ENCODE measurements around the gene INSC. TPM values are rescaled to one million over a fixed set of nuclear protein-coding genes. Genes with fewer than 3 reads are reported as not detected.

The INSC gene
- total and polyA plus RNA-seq, 4 experiments from 2014 or later, result 0.35 TPM; not detected in 3

GRCh38 chr11:15170698-15171097 is 56.0 kb downstream of the INSC start:
- H3K36me3 Mint-ChIP-seq, result no peaks in the 10 kb centered on the region
- no peaks in the 10 kb centered on the region for H3K4me1 ChIP-seq (ENCODE audit: insufficient read depth, low read length)
- intact Hi-C loops (cut with micrococcal nuclease), result no loop called here
- peaks cover 10 to 18% of the 10 kb centered on the region in 2 donors for H3K27me3 Mint-ChIP-seq
- H3K27ac Mint-ChIP-seq, result no peak overlapping the region
- no peaks in the 10 kb centered on the region for H3K4me1 Mint-ChIP-seq
- peaks cover 0 to 2% (median 0%) of the 10 kb centered on the region in 8 donors for H3K9me3 Mint-ChIP-seq
- no peak overlapping the region for H3K27ac ChIP-seq (ENCODE audit: low read depth, low read length)
- H3K27me3 ChIP-seq (ENCODE audit: insufficient read depth, low read length), result no peaks in the 10 kb centered on the region
- H3K4me3 ChIP-seq (ENCODE audit: low read length in 2 of 2), result no peak overlapping the region
- no peak for DNase-seq
- no peak overlapping the region for H3K4me3 Mint-ChIP-seq
- H3K36me3 ChIP-seq (ENCODE audit: insufficient read depth, low read length), result no peaks in the 10 kb centered on the region
- ChIA-PET CTCF (ENCODE audit: partially characterized antibody) (no interaction called here), POLR2A (ENCODE audit: partially characterized antibody) (no interaction called here)
- H3K9me3 ChIP-seq (ENCODE audit: control insufficient read depth in 1 of 2, low read length in 2 of 2), result no peaks in the 10 kb centered on the region

- POLR2A ChIA-PET (ENCODE audit: partially characterized antibody), result no interaction called here
- no peak overlapping the region for H3K4me3 Mint-ChIP-seq
- intact Hi-C loops (cut with micrococcal nuclease), result no loop called here
- Histone ChIP-seq H3K4me3 (ENCODE audit: low read length in 2 of 2) (no peak overlapping the region), H3K36me3 (ENCODE audit: insufficient read depth, low read length) (no peaks in the 10 kb centered on the region), H3K27me3 (ENCODE audit: insufficient read depth, low read length) (no peaks in the 10 kb centered on the region), H3K4me1 (ENCODE audit: insufficient read depth, low read length) (no peaks in the 10 kb centered on the region), H3K27ac (ENCODE audit: low read depth, low read length) (no peak overlapping the region), H3K9me3 (ENCODE audit: control insufficient read depth in 1 of 2, low read length in 2 of 2) (no peaks in the 10 kb centered on the region)
- no peaks in the 10 kb centered on the region for H3K36me3 Mint-ChIP-seq
- H3K27me3 Mint-ChIP-seq, result peaks cover 10 to 18% of the 10 kb centered on the region in 2 donors
- no peak for DNase-seq
- H3K27ac Mint-ChIP-seq, result no peak overlapping the region
- H3K4me1 Mint-ChIP-seq, result no peaks in the 10 kb centered on the region
- no peaks in the 10 kb centered on the region for H3K9me3 Mint-ChIP-seq
- CTCF ChIA-PET (ENCODE audit: partially characterized antibody), result no interaction called here
These were observed 57.2 kb downstream of the INSC start for GRCh38 chr11:15171956-15172355.

GRCh38 chr11:15175831-15176230 is 61.1 kb downstream of the INSC start:
- H3K9me3 Mint-ChIP-seq, result no peaks in the 10 kb centered on the region

GRCh38 chr11:15176646-15177163 is 62.0 kb downstream of the INSC start:
- H3K27me3 Mint-ChIP-seq, result peaks cover 7 to 15% of the 10 kb centered on the region in 2 donors
- CTCF ChIA-PET (ENCODE audit: partially characterized antibody), result no interaction called here

More at GRCh38 chr11:15175831-15176230, 61.1 kb downstream of the INSC start:
- intact Hi-C loops (cut with micrococcal nuclease), result no loop called here
- DNase-seq, result no peak
- H3K27me3 ChIP-seq (ENCODE audit: insufficient read depth, low read length), result no peaks in the 10 kb centered on the region
- no peaks in the 10 kb centered on the region for H3K4me1 ChIP-seq (ENCODE audit: insufficient read depth, low read length)
- Mint-ChIP-seq H3K27ac (no peak overlapping the region), H3K4me1 (no peaks in the 10 kb centered on the region), H3K36me3 (no peaks in the 10 kb centered on the region), H3K27me3 (peaks cover 11 to 15% of the 10 kb centered on the region in 2 donors), H3K4me3 (no peak overlapping the region)
- H3K9me3 ChIP-seq (ENCODE audit: control insufficient read depth in 1 of 2, low read length in 2 of 2), result no peaks in the 10 kb centered on the region
- no peaks in the 10 kb centered on the region for H3K36me3 ChIP-seq (ENCODE audit: insufficient read depth, low read length)
- H3K27ac ChIP-seq (ENCODE audit: low read depth, low read length), result no peak overlapping the region
- ChIA-PET POLR2A (ENCODE audit: partially characterized antibody) (no interaction called here), CTCF (ENCODE audit: partially characterized antibody) (no interaction called here)
- H3K4me3 ChIP-seq (ENCODE audit: low read length in 2 of 2), result no peak overlapping the region

GRCh38 chr11:15177491-15177890 is 62.8 kb downstream of the INSC start:
- Histone ChIP-seq H3K36me3 (ENCODE audit: insufficient read depth, low read length) (no peaks in the 10 kb centered on the region), H3K9me3 (ENCODE audit: control insufficient read depth in 1 of 2, low read length in 2 of 2) (no peaks in the 10 kb centered on the region), H3K27ac (ENCODE audit: low read depth, low read length) (no peak overlapping the region), H3K4me3 (ENCODE audit: low read length in 2 of 2) (no peak overlapping the region), H3K27me3 (ENCODE audit: insufficient read depth, low read length) (no peaks in the 10 kb centered on the region), H3K4me1 (ENCODE audit: insufficient read depth, low read length) (no peaks in the 10 kb centered on the region)
- DNase-seq, result no peak
- ChIA-PET CTCF (ENCODE audit: partially characterized antibody) (no interaction called here), POLR2A (ENCODE audit: partially characterized antibody) (no interaction called here)
- Mint-ChIP-seq H3K9me3 (no peaks in the 10 kb centered on the region), H3K4me3 (no peak overlapping the region), H3K27me3 (peaks cover 3 to 14% of the 10 kb centered on the region in 2 donors), H3K4me1 (no peaks in the 10 kb centered on the region), H3K36me3 (no peaks in the 10 kb centered on the region), H3K27ac (no peak overlapping the region)
- intact Hi-C loops (cut with micrococcal nuclease), result no loop called here

More at GRCh38 chr11:15176646-15177163, 62.0 kb downstream of the INSC start:
- Mint-ChIP-seq H3K4me3 (no peak overlapping the region), H3K27ac (no peak overlapping the region), H3K9me3 (no peaks in the 10 kb centered on the region), H3K36me3 (no peaks in the 10 kb centered on the region), H3K4me1 (no peaks in the 10 kb centered on the region)
- H3K4me3 ChIP-seq (ENCODE audit: low read length in 2 of 2), result no peak overlapping the region
- no peak overlapping the region for H3K27ac ChIP-seq (ENCODE audit: low read depth, low read length)
- intact Hi-C loops (cut with micrococcal nuclease), result no loop called here
- no peaks in the 10 kb centered on the region for H3K9me3 ChIP-seq (ENCODE audit: control insufficient read depth in 1 of 2, low read length in 2 of 2)
- H3K4me1 ChIP-seq (ENCODE audit: insufficient read depth, low read length), result no peaks in the 10 kb centered on the region
- POLR2A ChIA-PET (ENCODE audit: partially characterized antibody), result no interaction called here
- no peaks in the 10 kb centered on the region for H3K36me3 ChIP-seq (ENCODE audit: insufficient read depth, low read length)
- DNase-seq, result no peak
- no peaks in the 10 kb centered on the region for H3K27me3 ChIP-seq (ENCODE audit: insufficient read depth, low read length)

- Histone ChIP-seq H3K4me3 (ENCODE audit: low read length in 2 of 2) (no peak overlapping the region), H3K4me1 (ENCODE audit: insufficient read depth, low read length) (no peaks in the 10 kb centered on the region), H3K36me3 (ENCODE audit: insufficient read depth, low read length) (no peaks in the 10 kb centered on the region), H3K27me3 (ENCODE audit: insufficient read depth, low read length) (no peaks in the 10 kb centered on the region), H3K27ac (ENCODE audit: low read depth, low read length) (no peak overlapping the region), H3K9me3 (ENCODE audit: control insufficient read depth in 1 of 2, low read length in 2 of 2) (no peaks in the 10 kb centered on the region)
- Mint-ChIP-seq H3K4me1 (no peaks in the 10 kb centered on the region), H3K27ac (no peak overlapping the region), H3K4me3 (no peak overlapping the region), H3K36me3 (no peaks in the 10 kb centered on the region), H3K9me3 (no peaks in the 10 kb centered on the region), H3K27me3 (peaks cover 3 to 12% of the 10 kb centered on the region in 2 donors)
- ChIA-PET POLR2A (ENCODE audit: partially characterized antibody) (no interaction called here), CTCF (ENCODE audit: partially characterized antibody) (no interaction called here)
- DNase-seq, result no peak
- intact Hi-C loops (cut with micrococcal nuclease), result no loop called here
These were observed 63.5 kb downstream of the INSC start for GRCh38 chr11:15178214-15178613.

- no peaks in the 10 kb centered on the region for H3K9me3 Mint-ChIP-seq
- H3K9me3 ChIP-seq (ENCODE audit: control insufficient read depth in 1 of 2, low read length in 2 of 2), result no peaks in the 10 kb centered on the region
- H3K4me1 Mint-ChIP-seq, result no peaks in the 10 kb centered on the region
- no peaks in the 10 kb centered on the region for H3K36me3 ChIP-seq (ENCODE audit: insufficient read depth, low read length)
- CTCF ChIA-PET (ENCODE audit: partially characterized antibody), result no interaction called here
- H3K4me3 ChIP-seq (ENCODE audit: low read length in 2 of 2), result no peak overlapping the region
- no peak overlapping the region for H3K4me3 Mint-ChIP-seq
- intact Hi-C loops (cut with micrococcal nuclease), result no loop called here
- H3K27me3 Mint-ChIP-seq, result peaks cover 3 to 7% of the 10 kb centered on the region in 2 donors
- no peak overlapping the region for H3K27ac ChIP-seq (ENCODE audit: low read depth, low read length)
- POLR2A ChIA-PET (ENCODE audit: partially characterized antibody), result no interaction called here
- no peaks in the 10 kb centered on the region for H3K4me1 ChIP-seq (ENCODE audit: insufficient read depth, low read length)
- no peaks in the 10 kb centered on the region for H3K36me3 Mint-ChIP-seq
- H3K27ac Mint-ChIP-seq, result no peak overlapping the region
- no peaks in the 10 kb centered on the region for H3K27me3 ChIP-seq (ENCODE audit: insufficient read depth, low read length)
- DNase-seq, result no peak
These were observed 64.4 kb downstream of the INSC start for GRCh38 chr11:15179167-15179566.

All from CD4-positive, alpha-beta memory T cell (primary cell).